NB4 (cell line): ENCODE results near the gene KSR2.

ENCODE experiments used
- POLR2A ChIP-seq: IDR thresholded peaks from 2 replicates; pipeline ENCODE4 v1.6.1; 2011; ENCODE audit warnings: mild to moderate bottlenecking; ENCODE audit not compliant: insufficient read length; ENCODE audit errors: extremely low read depth
- TF ChIP-seq, protein P1 (sequence below): IDR thresholded peaks from one replicate; pipeline ENCODE4 v1.5.1; 2012; ENCODE audit warnings: low read depth, low read length

DNA sequence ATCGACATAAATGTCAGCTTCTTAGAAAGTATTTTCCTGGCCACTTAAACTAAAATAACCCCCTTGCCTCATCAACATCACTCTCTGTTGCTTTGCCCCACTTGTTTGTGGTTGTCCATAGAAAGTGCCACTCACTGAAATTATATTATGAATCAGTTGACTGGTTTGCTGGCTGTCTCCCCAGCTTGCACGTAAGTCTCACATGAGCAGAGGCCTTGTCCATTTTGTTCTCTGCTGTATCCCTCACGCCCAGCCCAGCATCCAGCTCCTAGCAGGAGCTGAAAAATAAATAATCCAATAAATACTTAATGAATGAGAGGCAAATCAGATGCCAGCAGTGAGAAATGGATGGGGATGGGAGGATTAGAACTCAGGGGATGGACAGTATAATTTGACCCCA is 159.3 kb downstream of the KSR2 start:
- TF ChIP-seq, protein P1, sequence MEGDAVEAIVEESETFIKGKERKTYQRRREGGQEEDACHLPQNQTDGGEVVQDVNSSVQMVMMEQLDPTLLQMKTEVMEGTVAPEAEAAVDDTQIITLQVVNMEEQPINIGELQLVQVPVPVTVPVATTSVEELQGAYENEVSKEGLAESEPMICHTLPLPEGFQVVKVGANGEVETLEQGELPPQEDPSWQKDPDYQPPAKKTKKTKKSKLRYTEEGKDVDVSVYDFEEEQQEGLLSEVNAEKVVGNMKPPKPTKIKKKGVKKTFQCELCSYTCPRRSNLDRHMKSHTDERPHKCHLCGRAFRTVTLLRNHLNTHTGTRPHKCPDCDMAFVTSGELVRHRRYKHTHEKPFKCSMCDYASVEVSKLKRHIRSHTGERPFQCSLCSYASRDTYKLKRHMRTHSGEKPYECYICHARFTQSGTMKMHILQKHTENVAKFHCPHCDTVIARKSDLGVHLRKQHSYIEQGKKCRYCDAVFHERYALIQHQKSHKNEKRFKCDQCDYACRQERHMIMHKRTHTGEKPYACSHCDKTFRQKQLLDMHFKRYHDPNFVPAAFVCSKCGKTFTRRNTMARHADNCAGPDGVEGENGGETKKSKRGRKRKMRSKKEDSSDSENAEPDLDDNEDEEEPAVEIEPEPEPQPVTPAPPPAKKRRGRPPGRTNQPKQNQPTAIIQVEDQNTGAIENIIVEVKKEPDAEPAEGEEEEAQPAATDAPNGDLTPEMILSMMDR: no peak
- TF ChIP-seq POLR2A: no peak
